Gastroesophageal sphincter (tissue), 4 donors: ENCODE results near the gene MYLK4. TPM values are rescaled to one million over a fixed set of nuclear protein-coding genes. Genes with fewer than 3 reads are reported as not detected.

Source experiments
- ATAC-seq: fragments of 150-250 bp; one replicate; pipeline ENCODE4 v1.9.1; 2016; ENCODE audit warnings: mild to moderate bottlenecking, moderate library complexity
- H3K27ac ChIP-seq, 4 donors: fragments of 200-600 bp; sonication (generic) in 3 of 4; 1 replicate in 3 of 4; 2 replicates in 1 of 4; pipeline ENCODE4 v1.5.1; 2016 to 2019
- H3K27me3 ChIP-seq: fragments of 200-600 bp; sonication (generic); one replicate; pipeline ENCODE4 v1.5.1; 2019
- H3K36me3 ChIP-seq, 2 donors: fragments of 200-600 bp; sonication (generic); one replicate each; pipeline ENCODE4 v1.5.1; 2019; ENCODE audit warnings: control low read depth in 1 of 2
- H3K4me1 ChIP-seq, 3 donors: fragments of 200-600 bp; sonication (generic); 1 replicate in 2 of 3; 2 replicates in 1 of 3; pipeline ENCODE4 v1.5.1; 2016 to 2019; ENCODE audit warnings: control low read depth in 2 of 3
- H3K4me3 ChIP-seq, 2 donors: fragments of 200-600 bp; sonication (generic); one replicate each; pipeline ENCODE4 v1.5.1; 2019; ENCODE audit warnings: mild to moderate bottlenecking in 1 of 2, moderate library complexity in 1 of 2
- H3K9me3 ChIP-seq, 3 donors: fragments of 200-600 bp; sonication (generic); one replicate each; pipeline ENCODE4 v1.5.1; 2017 to 2019; ENCODE audit warnings: control low read depth in 2 of 3
- EP300 ChIP-seq: sonication (generic); formaldehyde crosslinking; IDR thresholded peaks from one replicate; pipeline ENCODE4 v1.6.1; 2017; ENCODE audit warnings: antibody characterized with exemption, mild to moderate bottlenecking
- POLR2A ChIP-seq, 2 donors: fragments of 450-650 bp; IDR thresholded peaks; one replicate each; pipeline ENCODE4 v1.6.1; 2017; ENCODE audit warnings: antibody characterized with exemption in 2 of 2, mild to moderate bottlenecking in 2 of 2, moderate library complexity in 1 of 2
- POLR2AphosphoS5 ChIP-seq: sonication (generic); formaldehyde crosslinking; IDR thresholded peaks from one replicate; pipeline ENCODE4 v1.6.1; 2017; ENCODE audit warnings: antibody characterized with exemption
- WGBS, 2 donors: methylation state at CpG; one replicate each; pipeline ENCODE4 v1.1.5; 2018; ENCODE audit warnings: low coverage in 1 of 2; 5-methylcytosine and 5-hydroxymethylcytosine counted together
- total RNA-seq, 4 donors: library from RNA; depleted of rRNA; stranded (reverse); fragments of >200 nt; gene quantifications; one replicate each; pipeline ENCODE4 v1.1.0, GENCODE V29; 2016
- TF ChIP-seq, protein P1 (sequence below), 4 experiments: fragments of 200-600 bp in 2 of 4; fragments of 450-650 bp in 2 of 4; sonication (generic) in 1 of 4; IDR thresholded peaks; one replicate each; pipeline ENCODE4 v1.5.1; 2017 to 2019; ENCODE audit warnings: antibody characterized with exemption in 4 of 4, mild to moderate bottlenecking in 2 of 4, moderate library complexity in 2 of 4

Gene MYLK4
- total RNA-seq, 4 donors from 2014 or later, result 0.31 to 1.2 (median 0.56) TPM

- H3K27ac ChIP-seq, result no peak overlapping the region
- no peak for ATAC-seq
Measured at GRCh38 chr6:2641044-2641725, 109.5 kb downstream of the MYLK4 start.

GRCh38 chr6:2640551-2640950 is 110.2 kb downstream of the MYLK4 start:
- TF ChIP-seq POLR2A (IDR thresholded peaks at IDR 0.05), result no peak
- TF ChIP-seq EP300, result no peak
- TF ChIP-seq, protein P1, sequence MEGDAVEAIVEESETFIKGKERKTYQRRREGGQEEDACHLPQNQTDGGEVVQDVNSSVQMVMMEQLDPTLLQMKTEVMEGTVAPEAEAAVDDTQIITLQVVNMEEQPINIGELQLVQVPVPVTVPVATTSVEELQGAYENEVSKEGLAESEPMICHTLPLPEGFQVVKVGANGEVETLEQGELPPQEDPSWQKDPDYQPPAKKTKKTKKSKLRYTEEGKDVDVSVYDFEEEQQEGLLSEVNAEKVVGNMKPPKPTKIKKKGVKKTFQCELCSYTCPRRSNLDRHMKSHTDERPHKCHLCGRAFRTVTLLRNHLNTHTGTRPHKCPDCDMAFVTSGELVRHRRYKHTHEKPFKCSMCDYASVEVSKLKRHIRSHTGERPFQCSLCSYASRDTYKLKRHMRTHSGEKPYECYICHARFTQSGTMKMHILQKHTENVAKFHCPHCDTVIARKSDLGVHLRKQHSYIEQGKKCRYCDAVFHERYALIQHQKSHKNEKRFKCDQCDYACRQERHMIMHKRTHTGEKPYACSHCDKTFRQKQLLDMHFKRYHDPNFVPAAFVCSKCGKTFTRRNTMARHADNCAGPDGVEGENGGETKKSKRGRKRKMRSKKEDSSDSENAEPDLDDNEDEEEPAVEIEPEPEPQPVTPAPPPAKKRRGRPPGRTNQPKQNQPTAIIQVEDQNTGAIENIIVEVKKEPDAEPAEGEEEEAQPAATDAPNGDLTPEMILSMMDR (IDR thresholded peaks at IDR 0.05), result no peak
- no peak for TF ChIP-seq POLR2AphosphoS5
- Histone ChIP-seq H3K4me1 (peaks cover 0 to 27% (median 0%) of the 10 kb centered on the region in 3 donors), H3K9me3 (no peaks in the 10 kb centered on the region), H3K27me3 (no peaks in the 10 kb centered on the region), H3K4me3 (no peak overlapping the region), H3K27ac (peak overlapping the region in 2 of 4 donors; percentile 1 to 57), H3K36me3 (no peaks in the 10 kb centered on the region)
- no peak for ATAC-seq
- 38 to 59% methylated on average over 1 to 3 of the region's 4 CpGs for WGBS, 2 donors

More at GRCh38 chr6:2641044-2641725, 109.5 kb downstream of the MYLK4 start:
- no peak for TF ChIP-seq POLR2A (IDR thresholded peaks at IDR 0.05)
- TF ChIP-seq, protein P1 (IDR thresholded peaks at IDR 0.05), result no peak
- no peak for TF ChIP-seq POLR2AphosphoS5
- no peak for TF ChIP-seq EP300
- Histone ChIP-seq H3K4me1 (peaks cover 0 to 31% (median 0%) of the 10 kb centered on the region in 3 donors), H3K36me3 (no peaks in the 10 kb centered on the region), H3K27me3 (no peaks in the 10 kb centered on the region), H3K4me3 (no peak overlapping the region), H3K9me3 (no peaks in the 10 kb centered on the region)
- 73 to 84% methylated on average over 8 to 13 of the region's 14 CpGs for WGBS, 2 donors

DNA sequence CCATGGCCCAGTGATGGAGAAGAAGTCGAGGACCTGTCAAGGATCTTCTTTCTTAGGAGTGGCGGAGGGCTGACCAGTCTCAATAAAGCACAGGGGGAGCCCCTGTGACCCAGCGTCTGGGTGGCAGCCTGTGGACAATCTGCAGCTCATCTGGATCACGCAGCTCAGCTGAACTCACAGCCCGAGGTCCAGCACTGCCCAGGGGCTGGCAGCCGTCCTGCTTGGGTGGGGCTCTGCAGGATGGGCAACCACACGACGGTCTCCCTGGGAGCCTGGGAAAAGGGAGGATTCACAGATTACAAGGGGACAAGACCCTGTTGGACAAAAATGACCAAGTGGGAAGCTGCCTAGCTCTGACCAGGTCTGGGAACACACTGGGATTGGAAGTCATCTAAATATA is 110.8 kb downstream of the MYLK4 start:
- no peak for ATAC-seq
- TF ChIP-seq POLR2A (IDR thresholded peaks at IDR 0.05), result no peak
- TF ChIP-seq POLR2AphosphoS5, result no peak
- no peak for TF ChIP-seq EP300
- TF ChIP-seq, protein P1 (IDR thresholded peaks at IDR 0.05), result no peak
- 49 to 55% methylated on average over 2 to 4 of the region's 8 CpGs for WGBS, 2 donors
- peaks cover 0 to 29% (median 2%) of the 10 kb centered on the region in 3 donors for H3K4me1 ChIP-seq
- H3K4me3 ChIP-seq, result no peak overlapping the region
- no peaks in the 10 kb centered on the region for H3K27me3 ChIP-seq
- H3K36me3 ChIP-seq, result no peaks in the 10 kb centered on the region
- H3K27ac ChIP-seq, result peak overlapping the region in 3 of 4 donors; percentile 1 to 57 (median 28)
- H3K9me3 ChIP-seq, result no peaks in the 10 kb centered on the region

- WGBS, 2 donors, result 94% methylated on average over 3 of the region's 13 CpGs; no CpG with 5 or more reads in 1 of the 2 donors
- ATAC-seq, result no peak
Measured at GRCh38 chr6:2639167-2639566, 111.6 kb downstream of the MYLK4 start.

More at GRCh38 chr6:2639167-2639566, 111.6 kb downstream of the MYLK4 start:
- no peaks in the 10 kb centered on the region for H3K36me3 ChIP-seq
- H3K9me3 ChIP-seq, result no peaks in the 10 kb centered on the region
- no peak overlapping the region for H3K27ac ChIP-seq
- no peak overlapping the region for H3K4me3 ChIP-seq
- H3K27me3 ChIP-seq, result no peaks in the 10 kb centered on the region
- TF ChIP-seq, protein P1 (IDR thresholded peaks at IDR 0.05), result no peak
- no peak for TF ChIP-seq POLR2AphosphoS5
- no peak for TF ChIP-seq EP300
- TF ChIP-seq POLR2A (IDR thresholded peaks at IDR 0.05), result no peak
- peaks cover 0 to 36% (median 4%) of the 10 kb centered on the region in 3 donors for H3K4me1 ChIP-seq
